ENCODE results near the gene ZMYND12. TPM values are rescaled to one million over a fixed set of nuclear protein-coding genes. Genes with fewer than 3 reads are reported as not detected.
"Not testable (repeated sequence)": the region's sequence is repeated elsewhere in the genome, so short reads cannot be mapped to it uniquely, and the experiment has no call there.

Gene ZMYND12, protein sequence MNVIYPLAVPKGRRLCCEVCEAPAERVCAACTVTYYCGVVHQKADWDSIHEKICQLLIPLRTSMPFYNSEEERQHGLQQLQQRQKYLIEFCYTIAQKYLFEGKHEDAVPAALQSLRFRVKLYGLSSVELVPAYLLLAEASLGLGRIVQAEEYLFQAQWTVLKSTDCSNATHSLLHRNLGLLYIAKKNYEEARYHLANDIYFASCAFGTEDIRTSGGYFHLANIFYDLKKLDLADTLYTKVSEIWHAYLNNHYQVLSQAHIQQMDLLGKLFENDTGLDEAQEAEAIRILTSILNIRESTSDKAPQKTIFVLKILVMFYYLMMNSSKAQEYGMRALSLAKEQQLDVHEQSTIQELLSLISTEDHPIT
- 0.66 and 1.3 TPM in 2 replicates for polyA plus RNA-seq (2011; rRNA removed)
- polyA minus RNA-seq (2011; rRNA and poly(A)+ RNA removed): 0.66 TPM in 1 of 2 replicates, not detected in the other

- Histone ChIP-seq H3K36me3 (ENCODE audit: control insufficient read depth, insufficient read depth, low read length) (no peaks in the 10 kb centered on the region; the same call in 1 of the 2 replicates), H3K4me3 (ENCODE audit: low read depth, low read length) (peak within 1 kb of the TSS; percentile 60), H3K27me3 (ENCODE audit: control insufficient read depth, insufficient read depth, low read length) (no peaks in the 10 kb centered on the region; the same call in 1 of the 2 replicates)
- POLR2A ChIA-PET: no interaction called here
- CTCF ChIA-PET: interaction anchor here (0.9 to 1.4 kb wide), 2 partner anchors 279 to 283 kb away, joined by 3 to 4 read pairs; no protein-coding TSS in a partner anchor
- peak; percentile 26 for DNase-seq (ENCODE audit: low read depth)
- TF ChIP-seq, protein P1, sequence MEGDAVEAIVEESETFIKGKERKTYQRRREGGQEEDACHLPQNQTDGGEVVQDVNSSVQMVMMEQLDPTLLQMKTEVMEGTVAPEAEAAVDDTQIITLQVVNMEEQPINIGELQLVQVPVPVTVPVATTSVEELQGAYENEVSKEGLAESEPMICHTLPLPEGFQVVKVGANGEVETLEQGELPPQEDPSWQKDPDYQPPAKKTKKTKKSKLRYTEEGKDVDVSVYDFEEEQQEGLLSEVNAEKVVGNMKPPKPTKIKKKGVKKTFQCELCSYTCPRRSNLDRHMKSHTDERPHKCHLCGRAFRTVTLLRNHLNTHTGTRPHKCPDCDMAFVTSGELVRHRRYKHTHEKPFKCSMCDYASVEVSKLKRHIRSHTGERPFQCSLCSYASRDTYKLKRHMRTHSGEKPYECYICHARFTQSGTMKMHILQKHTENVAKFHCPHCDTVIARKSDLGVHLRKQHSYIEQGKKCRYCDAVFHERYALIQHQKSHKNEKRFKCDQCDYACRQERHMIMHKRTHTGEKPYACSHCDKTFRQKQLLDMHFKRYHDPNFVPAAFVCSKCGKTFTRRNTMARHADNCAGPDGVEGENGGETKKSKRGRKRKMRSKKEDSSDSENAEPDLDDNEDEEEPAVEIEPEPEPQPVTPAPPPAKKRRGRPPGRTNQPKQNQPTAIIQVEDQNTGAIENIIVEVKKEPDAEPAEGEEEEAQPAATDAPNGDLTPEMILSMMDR (IDR thresholded peaks at IDR 0.05; ENCODE audit: insufficient read depth, low read depth, low read length): no peak
Measured at GRCh38 chr1:42456010-42456753, at the start of gene ZMYND12, which contains the start of gene PPCS. Gene ZMYND12, minus strand, starts transcription at chr1:42456022. Its CDS starts 25 bp downstream, at chr1:42455997. Gene PPCS, plus strand, starts transcription at chr1:42456543. Its CDS starts 23 bp downstream, at chr1:42456566.

- ChIA-PET CTCF (no interaction called here), POLR2A (no interaction called here)
- Histone ChIP-seq H3K4me3 (ENCODE audit: low read depth, low read length) (no peak overlapping the region), H3K27me3 (ENCODE audit: control insufficient read depth, insufficient read depth, low read length) (no peaks in the 10 kb centered on the region; the same call in 1 of the 2 replicates), H3K36me3 (ENCODE audit: control insufficient read depth, insufficient read depth, low read length) (no peaks in the 10 kb centered on the region)
- no peak for DNase-seq (ENCODE audit: low read depth)
- TF ChIP-seq, protein P1 (IDR thresholded peaks at IDR 0.05; ENCODE audit: insufficient read depth, low read depth, low read length): no peak
Measured at GRCh38 chr1:42504535-42505128, 48.8 kb upstream of the ZMYND12 start.

DNA sequence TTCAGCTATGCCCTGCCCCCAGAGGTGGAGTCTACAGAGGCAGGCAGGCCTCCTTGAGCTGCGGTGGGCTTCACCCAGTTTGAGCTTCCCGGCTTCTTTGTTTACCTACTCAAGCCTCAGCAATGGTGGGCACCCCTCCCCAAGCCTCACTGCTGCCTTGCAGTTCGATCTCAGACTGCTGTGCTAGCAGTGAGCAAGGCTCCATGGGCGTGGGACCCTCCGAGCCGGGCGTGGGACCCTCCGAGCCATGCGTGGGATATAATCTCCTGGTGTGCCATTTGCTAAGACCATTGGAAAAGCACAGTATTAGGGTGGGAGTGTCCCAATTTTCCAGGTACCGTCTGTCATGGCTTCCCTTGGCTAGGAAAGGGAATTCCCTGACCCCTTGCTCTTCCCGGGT lies 46.2 kb upstream of the ZMYND12 start:
- CTCF ChIA-PET; POLR2A ChIA-PET; H3K36me3 ChIP-seq (ENCODE audit: control insufficient read depth, insufficient read depth, low read length); DNase-seq (ENCODE audit: low read depth); H3K27me3 ChIP-seq (ENCODE audit: control insufficient read depth, insufficient read depth, low read length); H3K4me3 ChIP-seq (ENCODE audit: low read depth, low read length): not testable (repeated sequence)

DNA sequence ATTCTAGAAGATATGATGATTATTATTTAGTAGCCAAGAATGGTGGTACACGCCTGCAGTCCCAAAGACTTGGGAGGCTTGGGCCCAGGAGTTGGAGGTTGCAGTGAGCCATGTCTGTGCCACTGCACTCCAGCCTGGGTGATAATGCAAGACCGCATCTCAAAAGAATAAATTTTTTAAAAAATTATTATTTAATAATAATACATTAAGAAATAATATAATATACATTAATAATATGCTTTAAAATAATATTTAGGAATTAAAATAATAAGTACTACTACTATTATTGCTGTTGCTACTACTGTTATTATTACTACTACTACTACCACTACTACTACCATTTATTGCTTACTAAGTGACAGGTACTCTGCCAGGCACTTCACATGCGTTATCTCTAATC lies 34.4 kb upstream of the ZMYND12 start:
- Histone ChIP-seq H3K27me3 (ENCODE audit: control insufficient read depth, insufficient read depth, low read length) (no peaks in the 10 kb centered on the region), H3K4me3 (ENCODE audit: low read depth, low read length) (no peak overlapping the region), H3K36me3 (ENCODE audit: control insufficient read depth, insufficient read depth, low read length) (no peaks in the 10 kb centered on the region)
- CTCF ChIA-PET: no interaction called here
- DNase-seq (ENCODE audit: low read depth): no peak
- TF ChIP-seq, protein P1 (IDR thresholded peaks at IDR 0.05; ENCODE audit: insufficient read depth, low read depth, low read length): no peak
- POLR2A ChIA-PET: no interaction called here

DNA sequence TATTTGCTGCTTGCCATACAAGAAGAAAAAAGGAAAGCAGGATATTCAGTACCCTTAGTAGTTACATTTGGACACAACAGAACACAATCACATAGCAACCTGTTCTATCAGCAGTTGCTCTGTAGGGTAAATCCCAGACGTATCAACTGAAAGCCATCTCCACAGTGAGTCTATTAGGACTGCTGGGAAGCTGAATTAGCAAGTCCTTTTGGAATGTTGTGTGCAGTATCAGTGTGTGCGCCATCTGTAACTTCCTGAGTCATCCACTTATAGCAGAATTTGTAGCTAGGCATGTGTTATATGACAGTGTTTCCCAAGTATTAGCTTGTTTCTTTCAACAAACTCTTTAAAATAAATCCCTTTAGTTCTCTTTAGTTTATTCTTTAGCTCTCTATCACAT lies 28.6 kb upstream of the ZMYND12 start:
- Histone ChIP-seq H3K27me3 (ENCODE audit: control insufficient read depth, insufficient read depth, low read length) (no peaks in the 10 kb centered on the region), H3K36me3 (ENCODE audit: control insufficient read depth, insufficient read depth, low read length) (no peaks in the 10 kb centered on the region), H3K4me3 (ENCODE audit: low read depth, low read length) (no peak overlapping the region)
- CTCF ChIA-PET: interaction anchor here (1.5 kb wide), 1 partner anchor 12 kb away, joined by 5 read pairs; no protein-coding TSS in a partner anchor
- POLR2A ChIA-PET: no interaction called here
- TF ChIP-seq, protein P1 (IDR thresholded peaks at IDR 0.05; ENCODE audit: insufficient read depth, low read depth, low read length): no peak
- DNase-seq (ENCODE audit: low read depth): peak; percentile 66

All from BJ (cell line).